Measurements from ENCODE around the gene IL10RB.
"Not testable (repeated sequence)": the region's sequence is repeated elsewhere in the genome, so short reads cannot be mapped to it uniquely, and the experiment has no call there.

IL10RB gene

DNA sequence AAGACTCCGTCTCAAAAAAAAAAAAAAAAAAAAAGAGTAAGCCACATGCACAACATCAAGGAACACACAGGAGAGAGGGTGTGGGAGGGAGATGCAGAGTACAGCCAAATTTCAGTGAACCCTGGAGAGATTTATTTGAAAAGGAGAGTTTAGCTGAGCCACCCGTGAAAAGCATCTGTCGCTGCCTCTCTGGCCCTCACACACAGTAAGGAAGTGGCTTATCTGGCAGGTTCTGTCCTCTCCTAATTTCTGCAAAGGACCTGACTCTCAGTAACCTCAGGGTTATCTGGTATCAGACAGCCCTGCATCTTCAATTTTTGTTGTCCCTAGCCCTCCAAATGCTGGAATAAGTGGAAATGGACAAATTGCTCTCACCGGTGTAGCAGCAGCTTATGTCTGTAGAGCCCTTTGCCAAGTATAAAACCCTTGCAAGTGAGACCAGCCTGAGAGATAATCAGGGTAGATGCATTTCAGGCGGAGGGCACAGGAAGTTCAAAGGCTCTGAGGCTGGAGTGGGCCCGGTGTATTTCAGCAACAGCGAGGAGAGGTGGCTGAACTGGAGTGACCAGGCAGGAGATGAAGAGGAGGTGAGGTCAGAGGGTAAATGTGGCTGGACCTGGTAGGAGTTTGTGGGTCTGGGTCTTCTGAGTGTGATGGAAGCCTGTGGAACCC lies 16.7 kb upstream of the IL10RB start:
- H3K4me3 ChIP-seq (ENCODE audit: low read depth, low read length), result no peak overlapping the region
- DNase-seq (ENCODE audit: low read depth), result no peak
- TF ChIP-seq CTCF (conservative IDR thresholded peaks at IDR 0.05; ENCODE audit: low read depth, low read length), result no peak

GRCh38 chr21:33251119-33251518 lies 15.0 kb upstream of the IL10RB start:
- no peak for DNase-seq (ENCODE audit: low read depth)
- no peak for TF ChIP-seq CTCF (conservative IDR thresholded peaks at IDR 0.05; ENCODE audit: low read depth, low read length)
- no peak overlapping the region for H3K4me3 ChIP-seq (ENCODE audit: low read depth, low read length)

- DNase-seq (ENCODE audit: low read depth), result not testable (repeated sequence)
Observed at GRCh38 chr21:33253382-33253781, 12.8 kb upstream of the IL10RB start.

GRCh38 chr21:33254766-33255165 lies 11.4 kb upstream of the IL10RB start:
- no peak for TF ChIP-seq CTCF (conservative IDR thresholded peaks at IDR 0.05; ENCODE audit: low read depth, low read length)
- no peak overlapping the region for H3K4me3 ChIP-seq (ENCODE audit: low read depth, low read length)
- DNase-seq (ENCODE audit: low read depth), result no peak

More at GRCh38 chr21:33253382-33253781, 12.8 kb upstream of the IL10RB start:
- H3K4me3 ChIP-seq (ENCODE audit: low read depth, low read length), result not testable (repeated sequence)

GRCh38 chr21:33255404-33255803 lies 10.8 kb upstream of the IL10RB start:
- DNase-seq (ENCODE audit: low read depth), result no peak
- TF ChIP-seq CTCF (conservative IDR thresholded peaks at IDR 0.05; ENCODE audit: low read depth, low read length), result no peak
- H3K4me3 ChIP-seq (ENCODE audit: low read depth, low read length), result no peak overlapping the region

DNA sequence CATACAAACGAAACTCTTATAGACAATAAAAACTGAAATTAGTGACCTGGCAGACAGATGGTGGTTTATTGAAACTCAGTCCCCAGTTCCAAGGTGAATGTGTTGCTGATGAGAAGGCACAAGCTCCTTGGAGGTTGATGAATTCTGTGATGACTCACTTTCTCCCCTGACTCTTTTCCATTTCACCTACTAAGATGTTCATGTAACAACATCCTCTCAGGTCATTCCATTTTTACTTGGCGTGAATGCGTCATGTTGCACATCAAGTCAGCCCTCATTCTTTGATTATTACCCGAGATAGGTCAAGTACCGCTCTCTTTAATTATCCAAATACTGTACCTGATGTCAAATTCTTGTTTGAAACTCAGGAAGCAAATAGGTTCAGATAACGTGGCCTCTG lies 10.1 kb upstream of the IL10RB start:
- TF ChIP-seq CTCF (conservative IDR thresholded peaks at IDR 0.05; ENCODE audit: low read depth, low read length), result no peak
- no peak for DNase-seq (ENCODE audit: low read depth)
- no peak overlapping the region for H3K4me3 ChIP-seq (ENCODE audit: low read depth, low read length)

- no peak for TF ChIP-seq CTCF (conservative IDR thresholded peaks at IDR 0.05; ENCODE audit: low read depth, low read length)
- H3K4me3 ChIP-seq (ENCODE audit: low read depth, low read length), result no peak overlapping the region
- DNase-seq (ENCODE audit: low read depth), result no peak
Observed at GRCh38 chr21:33257094-33257803, 8.9 kb upstream of the IL10RB start.

Data from choroid plexus epithelial cell (primary cell).